Coronary artery (tissue), 2 donors: ENCODE measurements around the gene CLIC3.
"Not testable (repeated sequence)": the region's sequence is repeated elsewhere in the genome, so short reads cannot be mapped to it uniquely, and the experiment has no call there.

Experiments
- DNase-seq: peaks from one replicate; pipeline ENCODE4 v3.0.0-alpha.2; 2017; ENCODE audit warnings: low spot score
- H3K27ac ChIP-seq, 2 donors: fragments of 200-600 bp; sonication (generic); one replicate each; pipeline ENCODE4 v1.5.1; 2016 to 2019
- H3K4me3 ChIP-seq: fragments of 200-600 bp; sonication (generic); 2 replicates; pipeline ENCODE4 v1.5.1; 2016; ENCODE audit warnings: mild to moderate bottlenecking, moderate library complexity
- TF ChIP-seq, protein P1 (sequence below): fragments of 200-600 bp; sonication (generic); IDR thresholded peaks from one replicate; pipeline ENCODE4 v1.5.1; 2019; ENCODE audit warnings: antibody characterized with exemption

The CLIC3 gene

DNA sequence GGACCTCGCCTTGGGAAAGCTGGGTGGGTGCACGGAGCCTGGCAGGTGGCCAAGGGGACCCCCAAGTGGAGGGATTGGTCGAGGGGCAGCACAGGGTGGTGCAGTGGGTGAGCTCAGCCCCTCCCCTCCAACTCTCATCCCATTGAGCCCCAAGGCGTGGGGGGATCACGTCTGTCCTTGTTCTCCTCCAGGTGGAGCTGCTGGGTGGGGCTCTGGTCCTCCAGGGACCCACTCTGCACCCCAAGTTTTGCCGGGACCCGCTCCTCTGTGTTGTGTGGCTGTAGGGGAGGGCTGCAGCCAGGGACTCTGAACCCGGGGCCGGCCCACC, 39.1 kb upstream of the CLIC3 start:
- no peak overlapping the region for H3K27ac ChIP-seq
- TF ChIP-seq, protein P1, sequence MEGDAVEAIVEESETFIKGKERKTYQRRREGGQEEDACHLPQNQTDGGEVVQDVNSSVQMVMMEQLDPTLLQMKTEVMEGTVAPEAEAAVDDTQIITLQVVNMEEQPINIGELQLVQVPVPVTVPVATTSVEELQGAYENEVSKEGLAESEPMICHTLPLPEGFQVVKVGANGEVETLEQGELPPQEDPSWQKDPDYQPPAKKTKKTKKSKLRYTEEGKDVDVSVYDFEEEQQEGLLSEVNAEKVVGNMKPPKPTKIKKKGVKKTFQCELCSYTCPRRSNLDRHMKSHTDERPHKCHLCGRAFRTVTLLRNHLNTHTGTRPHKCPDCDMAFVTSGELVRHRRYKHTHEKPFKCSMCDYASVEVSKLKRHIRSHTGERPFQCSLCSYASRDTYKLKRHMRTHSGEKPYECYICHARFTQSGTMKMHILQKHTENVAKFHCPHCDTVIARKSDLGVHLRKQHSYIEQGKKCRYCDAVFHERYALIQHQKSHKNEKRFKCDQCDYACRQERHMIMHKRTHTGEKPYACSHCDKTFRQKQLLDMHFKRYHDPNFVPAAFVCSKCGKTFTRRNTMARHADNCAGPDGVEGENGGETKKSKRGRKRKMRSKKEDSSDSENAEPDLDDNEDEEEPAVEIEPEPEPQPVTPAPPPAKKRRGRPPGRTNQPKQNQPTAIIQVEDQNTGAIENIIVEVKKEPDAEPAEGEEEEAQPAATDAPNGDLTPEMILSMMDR = no peak
- H3K4me3 ChIP-seq = no peak overlapping the region

DNA sequence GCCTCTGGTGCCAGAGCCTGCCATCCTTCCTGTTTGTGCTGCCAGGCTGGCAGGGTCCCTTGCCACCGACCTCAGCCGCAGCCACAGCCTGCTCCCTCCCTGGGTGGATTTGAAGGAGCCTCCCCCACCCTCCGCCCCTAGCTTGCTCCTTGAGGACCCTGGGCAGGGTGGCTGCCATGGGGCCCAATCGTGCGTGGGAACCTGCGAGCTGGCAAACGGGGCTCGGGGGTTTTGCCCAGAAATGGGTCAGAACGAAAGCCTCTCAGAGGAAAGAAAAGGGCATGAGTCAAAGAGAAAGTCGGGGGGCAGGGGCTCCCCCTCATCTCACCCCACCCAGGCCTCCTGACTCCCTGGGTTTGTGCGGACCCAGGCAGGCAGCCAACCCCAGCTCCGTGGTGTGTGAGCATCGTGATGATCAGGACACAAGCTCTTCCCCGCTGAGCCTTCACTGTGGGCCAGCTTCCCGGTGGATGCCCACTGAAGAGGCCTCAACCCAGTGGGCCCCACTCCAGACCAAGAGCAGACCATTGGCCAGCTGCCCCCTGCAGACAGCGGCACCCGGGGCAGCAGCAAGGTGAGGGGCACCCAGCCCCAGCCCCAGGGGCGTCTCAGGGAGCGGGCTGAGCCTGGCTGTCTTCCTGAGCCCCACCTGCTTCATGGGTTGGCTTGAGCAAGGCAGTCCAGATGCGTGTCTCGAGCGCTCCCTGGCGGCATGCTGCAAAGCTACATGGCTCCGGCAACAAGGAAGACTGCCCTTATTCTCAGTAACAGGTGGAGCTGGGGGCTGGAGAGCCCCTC, 38.5 kb upstream of the CLIC3 start:
- DNase-seq = no peak
- TF ChIP-seq, protein P1 = peak; percentile 90
- peak overlapping the region in 1 of 2 donors; percentile 30 for H3K27ac ChIP-seq
- peak overlapping the region; percentile 30 for H3K4me3 ChIP-seq

More for the DNA sequence above, 39.1 kb upstream of the CLIC3 start:
- no peak for DNase-seq

DNA sequence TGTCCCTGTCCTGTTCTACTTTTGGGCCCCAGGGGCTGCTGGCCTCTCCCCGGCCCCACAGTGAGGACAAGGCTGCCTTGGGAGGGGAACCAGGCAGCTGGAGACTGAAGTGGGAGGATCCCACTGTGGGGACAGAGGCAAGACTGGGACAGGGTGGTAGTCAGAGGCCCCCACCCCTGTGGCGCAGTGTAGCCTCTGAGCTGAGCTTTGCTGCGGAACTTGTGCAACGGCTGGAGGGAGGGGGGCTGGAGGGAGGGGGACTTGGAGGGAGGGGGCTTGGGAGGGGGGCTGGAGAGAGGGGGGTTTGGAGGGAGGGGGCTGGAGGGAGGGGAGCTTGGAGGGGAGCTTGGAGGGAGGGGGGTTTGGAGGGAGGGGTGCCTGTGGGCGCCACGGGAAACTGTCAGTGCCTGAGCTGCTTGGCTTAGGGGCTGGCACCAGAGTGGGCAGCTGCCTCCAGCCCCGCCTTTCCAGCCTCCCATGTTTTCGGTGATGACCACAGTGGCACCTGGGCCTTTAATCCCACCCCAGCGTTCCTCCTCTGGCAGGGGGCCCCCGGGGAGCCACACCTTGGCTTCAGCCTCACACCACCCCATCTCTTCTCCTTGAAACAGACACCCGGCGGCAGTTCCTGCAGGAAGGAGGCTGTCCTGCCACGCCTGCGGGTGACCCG, 37.8 kb upstream of the CLIC3 start:
- TF ChIP-seq, protein P1 = no peak
- DNase-seq = no peak
- Histone ChIP-seq H3K4me3 (peak overlapping the region; percentile 53), H3K27ac (peak overlapping the region in 1 of 2 donors; percentile 30)

- H3K4me3 ChIP-seq = peak overlapping the region; percentile 53
- H3K27ac ChIP-seq = peak overlapping the region in 1 of 2 donors; percentile 30
Measured at GRCh38 chr9:137033481-137033880, 37.1 kb upstream of the CLIC3 start.

DNA sequence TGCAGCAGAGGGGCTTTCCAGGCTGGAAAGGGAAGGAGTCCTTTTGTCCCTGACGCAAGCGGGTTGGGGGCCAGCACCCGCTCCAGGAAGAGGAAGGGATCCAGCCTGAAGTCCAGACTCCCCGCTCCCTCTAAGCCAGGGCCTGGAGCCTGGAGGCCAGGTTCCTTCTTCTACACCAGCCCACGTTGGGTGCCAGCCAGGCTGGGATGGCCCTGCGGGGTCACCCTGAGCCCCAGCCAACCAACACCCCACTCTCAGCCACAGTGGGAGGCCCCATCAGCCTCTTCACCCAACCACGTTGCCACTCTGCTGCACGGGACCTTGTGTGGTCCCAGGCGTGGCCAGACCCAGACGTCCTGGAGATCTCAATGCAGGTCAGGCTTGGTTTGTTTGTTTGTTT, 36.5 kb upstream of the CLIC3 start:
- DNase-seq = no peak
- Histone ChIP-seq H3K4me3 (peak overlapping the region; percentile 45), H3K27ac (peak overlapping the region in 1 of 2 donors; percentile 74)
- TF ChIP-seq, protein P1 = no peak

More at GRCh38 chr9:137033481-137033880, 37.1 kb upstream of the CLIC3 start:
- DNase-seq = not testable (repeated sequence)

- Histone ChIP-seq H3K27ac (peak within 1 kb of the TSS in 1 of 2 donors; percentile 74), H3K4me3 (peak within 1 kb of the TSS; percentile 45)
- no peak for DNase-seq
- TF ChIP-seq, protein P1 = no peak
Measured at GRCh38 chr9:137031904-137032640, 35.7 kb upstream of the CLIC3 start, which contains the start of gene FUT7. Gene FUT7 (minus strand): TSS chr9:137032088. CDS start chr9:137031991, 97 bp downstream.
